ENCODE data around the gene SENP5. TPM values are rescaled to one million over a fixed set of nuclear protein-coding genes. Genes with fewer than 3 reads are reported as not detected.
"Not testable (repeated sequence)": the region's sequence is repeated elsewhere in the genome, so short reads cannot be mapped to it uniquely, and the experiment has no call there.

The SENP5 gene
- total RNA-seq, 1 donor from 2014 or later = 36.2 TPM

DNA sequence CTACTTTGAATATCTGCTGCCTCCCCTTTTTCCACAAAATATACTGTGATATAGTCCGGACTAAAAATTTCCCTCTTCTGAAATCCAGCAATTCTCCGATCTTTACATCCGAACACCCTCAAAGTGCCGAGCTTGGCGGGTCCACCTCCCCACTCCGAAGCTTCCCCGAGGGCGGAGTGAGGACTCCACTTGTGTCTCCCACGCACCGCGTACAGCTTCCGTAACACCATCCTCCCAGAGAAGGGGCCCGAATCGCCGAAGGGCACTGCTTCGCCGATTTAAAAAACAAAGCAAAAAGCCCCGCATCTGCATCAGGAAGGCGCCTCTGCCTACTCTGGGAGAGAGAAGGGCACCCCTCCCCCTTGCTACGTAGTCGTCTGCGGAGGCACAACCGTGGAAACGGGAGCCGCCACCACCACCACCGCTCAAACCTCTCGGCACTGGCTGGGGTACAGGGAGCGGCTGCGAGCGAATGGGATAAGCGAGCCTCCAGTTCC is 74.1 kb downstream of the SENP5 start:
- no peak for DNase-seq (ENCODE audit: low spot score)
- H3K36me3 Mint-ChIP-seq (ENCODE audit: low read depth) = peaks cover 16% of the 10 kb centered on the region
- H3K27ac Mint-ChIP-seq (ENCODE audit: unreplicated experiment) = peak overlapping the region; percentile 98
- TF ChIP-seq, protein P1, sequence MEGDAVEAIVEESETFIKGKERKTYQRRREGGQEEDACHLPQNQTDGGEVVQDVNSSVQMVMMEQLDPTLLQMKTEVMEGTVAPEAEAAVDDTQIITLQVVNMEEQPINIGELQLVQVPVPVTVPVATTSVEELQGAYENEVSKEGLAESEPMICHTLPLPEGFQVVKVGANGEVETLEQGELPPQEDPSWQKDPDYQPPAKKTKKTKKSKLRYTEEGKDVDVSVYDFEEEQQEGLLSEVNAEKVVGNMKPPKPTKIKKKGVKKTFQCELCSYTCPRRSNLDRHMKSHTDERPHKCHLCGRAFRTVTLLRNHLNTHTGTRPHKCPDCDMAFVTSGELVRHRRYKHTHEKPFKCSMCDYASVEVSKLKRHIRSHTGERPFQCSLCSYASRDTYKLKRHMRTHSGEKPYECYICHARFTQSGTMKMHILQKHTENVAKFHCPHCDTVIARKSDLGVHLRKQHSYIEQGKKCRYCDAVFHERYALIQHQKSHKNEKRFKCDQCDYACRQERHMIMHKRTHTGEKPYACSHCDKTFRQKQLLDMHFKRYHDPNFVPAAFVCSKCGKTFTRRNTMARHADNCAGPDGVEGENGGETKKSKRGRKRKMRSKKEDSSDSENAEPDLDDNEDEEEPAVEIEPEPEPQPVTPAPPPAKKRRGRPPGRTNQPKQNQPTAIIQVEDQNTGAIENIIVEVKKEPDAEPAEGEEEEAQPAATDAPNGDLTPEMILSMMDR (IDR thresholded peaks at IDR 0.05) = no peak
- H3K9me3 Mint-ChIP-seq (ENCODE audit: low read depth) = no peaks in the 10 kb centered on the region
- H3K27me3 Mint-ChIP-seq (ENCODE audit: low read depth) = no peaks in the 10 kb centered on the region
- H3K4me3 Mint-ChIP-seq (ENCODE audit: unreplicated experiment) = peak overlapping the region; percentile 99
- H3K4me1 Mint-ChIP-seq (ENCODE audit: low read depth) = peaks cover 46% of the 10 kb centered on the region

DNA sequence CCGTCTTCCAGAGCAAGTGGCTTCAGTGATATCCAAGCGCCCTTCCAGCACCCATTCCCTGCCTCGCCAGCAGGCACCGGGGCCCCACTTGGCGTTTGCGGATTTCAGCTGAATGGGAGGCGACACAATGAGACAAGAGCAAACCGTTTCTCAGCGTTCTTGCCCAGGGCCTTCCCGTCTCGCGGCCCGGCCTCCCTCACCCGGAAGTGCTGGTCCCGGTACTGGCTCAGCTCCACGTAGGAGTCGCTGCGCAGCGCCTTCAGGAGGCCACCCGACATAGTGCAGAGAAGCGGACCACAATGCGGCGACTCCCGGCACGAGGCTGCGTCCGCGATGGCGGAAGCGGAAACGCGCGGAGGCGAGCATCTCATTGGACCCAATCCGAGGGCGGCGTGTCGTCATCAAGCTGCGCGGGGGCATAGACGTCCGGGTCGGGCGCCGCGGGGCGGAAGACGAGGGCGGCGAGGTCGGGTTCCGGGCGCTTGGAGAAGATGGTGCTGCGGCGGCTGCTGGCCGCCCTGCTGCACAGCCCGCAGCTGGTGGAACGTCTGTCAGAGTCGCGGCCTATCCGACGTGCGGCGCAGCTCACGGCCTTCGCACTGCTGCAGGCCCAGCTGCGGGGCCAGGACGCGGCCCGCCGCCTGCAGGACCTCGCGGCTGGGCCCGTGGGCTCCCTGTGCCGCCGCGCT is 74.7 kb downstream of the SENP5 start, which contains the start of gene NCBP2:
Gene NCBP2 (minus strand): TSS at position 303 of the 689 bp plus-strand sequence. CDS start 25 bp downstream, at position 278.
- no peaks in the 10 kb centered on the region for H3K27me3 Mint-ChIP-seq (ENCODE audit: low read depth)
- TF ChIP-seq, protein P1 (IDR thresholded peaks at IDR 0.05) = peak; percentile 81
- DNase-seq (ENCODE audit: low spot score) = peak; percentile 100
- H3K27ac Mint-ChIP-seq (ENCODE audit: unreplicated experiment) = peak within 1 kb of the TSS; percentile 98
- H3K36me3 Mint-ChIP-seq (ENCODE audit: low read depth) = peaks cover 12% of the 10 kb centered on the region
- peaks cover 46% of the 10 kb centered on the region for H3K4me1 Mint-ChIP-seq (ENCODE audit: low read depth)
- no peaks in the 10 kb centered on the region for H3K9me3 Mint-ChIP-seq (ENCODE audit: low read depth)
- peak within 1 kb of the TSS; percentile 99 for H3K4me3 Mint-ChIP-seq (ENCODE audit: unreplicated experiment)

DNA sequence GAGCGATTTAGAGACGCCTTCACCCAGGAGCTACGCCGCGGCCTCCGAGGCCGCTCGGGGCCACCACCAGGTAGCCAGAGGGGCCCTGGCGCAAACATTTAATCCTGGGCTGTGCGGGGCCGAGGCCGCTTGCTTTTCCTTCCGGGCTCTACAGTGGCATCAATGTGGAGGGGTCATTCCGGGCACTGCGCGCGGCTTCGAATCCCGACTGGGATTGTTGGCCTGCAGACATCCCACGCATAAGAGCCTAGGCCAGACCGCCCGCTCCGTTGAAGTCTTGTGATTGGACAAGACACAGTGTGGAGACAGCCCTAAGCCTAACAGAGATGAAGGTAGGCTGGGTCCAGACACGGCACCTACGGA is 75.2 kb downstream of the SENP5 start:
- Mint-ChIP-seq H3K36me3 (ENCODE audit: low read depth) (peaks cover 7% of the 10 kb centered on the region), H3K4me1 (ENCODE audit: low read depth) (peaks cover 46% of the 10 kb centered on the region), H3K27me3 (ENCODE audit: low read depth) (no peaks in the 10 kb centered on the region), H3K9me3 (ENCODE audit: low read depth) (no peaks in the 10 kb centered on the region), H3K27ac (ENCODE audit: unreplicated experiment) (peak overlapping the region; percentile 98), H3K4me3 (ENCODE audit: unreplicated experiment) (peak overlapping the region; percentile 99)
- TF ChIP-seq, protein P1 (IDR thresholded peaks at IDR 0.05) = no peak
- no peak for DNase-seq (ENCODE audit: low spot score)

DNA sequence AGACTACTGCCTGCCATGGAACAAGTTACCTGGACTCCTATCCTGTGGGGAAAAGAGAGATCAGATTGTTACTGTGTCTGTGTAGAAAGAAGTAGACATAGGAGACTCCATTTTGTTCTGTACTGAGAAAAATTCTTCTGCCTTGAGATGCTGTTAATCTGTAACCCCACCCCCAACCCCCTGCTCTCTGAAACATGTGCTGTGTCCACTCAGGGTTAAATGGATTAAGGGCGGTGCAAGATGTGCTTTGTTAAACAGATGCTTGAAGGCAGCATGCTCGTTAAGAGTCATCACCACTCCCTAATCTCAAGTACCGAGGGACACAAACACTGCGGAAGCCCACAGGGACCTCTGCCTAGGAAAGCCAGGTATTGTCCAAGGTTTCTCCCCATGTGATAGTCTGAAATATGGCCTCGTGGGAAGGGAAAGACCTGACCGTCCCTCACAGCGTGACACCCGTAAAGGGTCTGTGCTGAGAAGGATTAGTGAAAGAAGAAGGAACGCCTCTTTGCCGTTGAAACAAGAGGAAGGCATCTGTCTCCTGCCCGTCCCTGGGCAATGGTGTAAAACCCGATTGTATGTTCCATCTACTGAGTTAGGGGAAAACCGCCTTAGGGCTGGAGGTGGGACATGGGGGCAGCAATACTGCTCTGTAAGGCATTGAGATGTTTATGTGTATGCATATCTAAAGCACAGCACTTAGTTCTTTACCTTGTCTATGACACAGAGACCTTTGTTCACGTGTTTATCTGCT is 76.5 kb downstream of the SENP5 start:
- not testable (repeated sequence) for H3K9me3 Mint-ChIP-seq (ENCODE audit: low read depth); H3K27me3 Mint-ChIP-seq (ENCODE audit: low read depth); DNase-seq (ENCODE audit: low spot score); H3K36me3 Mint-ChIP-seq (ENCODE audit: low read depth)
- H3K4me1 Mint-ChIP-seq (ENCODE audit: low read depth) = peaks cover 42% of the 10 kb centered on the region
- H3K27ac Mint-ChIP-seq (ENCODE audit: unreplicated experiment) = peak overlapping the region; percentile 98
- H3K4me3 Mint-ChIP-seq (ENCODE audit: unreplicated experiment) = peak overlapping the region; percentile 99

DNA sequence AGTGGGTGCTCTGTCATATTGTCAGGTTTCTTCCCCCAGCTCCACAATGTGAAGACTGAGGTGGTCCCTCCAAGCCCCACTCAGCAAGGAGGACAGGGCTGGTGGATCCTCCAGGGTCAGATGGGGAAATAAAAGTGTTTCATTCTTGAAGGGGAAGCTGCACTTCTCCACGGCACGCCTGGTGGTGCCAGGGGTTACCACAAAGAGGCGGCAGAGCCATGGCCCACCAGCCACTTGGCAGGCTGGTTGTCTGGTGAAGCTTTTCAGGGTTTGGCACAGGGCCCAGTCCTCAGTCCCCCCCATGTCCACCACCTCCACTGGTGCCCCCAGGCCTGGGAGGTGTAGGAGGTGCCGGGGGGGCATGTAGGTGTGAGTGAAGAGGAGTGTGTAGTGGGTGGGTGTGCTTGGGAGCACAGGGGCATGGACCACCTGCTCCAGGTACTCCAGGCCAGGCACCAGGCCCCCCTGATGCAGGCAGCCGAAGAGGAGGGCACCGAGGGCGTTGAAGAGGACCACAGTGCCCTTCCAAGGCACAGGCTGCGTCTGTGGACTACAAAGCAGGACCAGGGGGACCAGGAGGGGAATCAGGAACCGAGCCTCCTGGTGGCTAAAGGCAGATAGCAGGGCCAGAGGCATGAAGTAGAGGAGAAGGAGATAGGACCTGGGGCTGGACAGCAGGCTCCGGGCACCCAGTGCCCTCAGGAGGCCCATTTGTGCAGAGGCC is 79.6 kb downstream of the SENP5 start:
- peaks cover 4% of the 10 kb centered on the region for H3K36me3 Mint-ChIP-seq (ENCODE audit: low read depth)
- no peak for DNase-seq (ENCODE audit: low spot score)
- H3K27me3 Mint-ChIP-seq (ENCODE audit: low read depth) = no peaks in the 10 kb centered on the region
- H3K9me3 Mint-ChIP-seq (ENCODE audit: low read depth) = no peaks in the 10 kb centered on the region
- TF ChIP-seq, protein P1 (IDR thresholded peaks at IDR 0.05) = peak; percentile 19
- H3K4me3 Mint-ChIP-seq (ENCODE audit: unreplicated experiment) = no peak overlapping the region
- peaks cover 20% of the 10 kb centered on the region for H3K4me1 Mint-ChIP-seq (ENCODE audit: low read depth)
- no peak overlapping the region for H3K27ac Mint-ChIP-seq (ENCODE audit: unreplicated experiment)
